GM23248 (cell line): ENCODE measurements around the gene KAT2B. TPM values are rescaled to one million over a fixed set of nuclear protein-coding genes. Genes with fewer than 3 reads are reported as not detected.
"Not testable (repeated sequence)": the region's sequence is repeated elsewhere in the genome, so short reads cannot be mapped to it uniquely, and the experiment has no call there.

Source experiments
- DNase-seq: peaks from one replicate; pipeline ENCODE4 v3.0.0-alpha.2; 2015
- H2AFZ ChIP-seq: fragments of 200-600 bp; sonication (generic); 2 replicates; pipeline ENCODE4 v1.6.1; 2016; ENCODE audit warnings: antibody characterized with exemption
- H3F3A ChIP-seq: fragments of 200-600 bp; sonication (generic); 2 replicates; pipeline ENCODE4 v1.6.1; 2016; ENCODE audit warnings: mild to moderate bottlenecking, antibody characterized with exemption, mixed run types; ENCODE audit not compliant: insufficient read depth
- H3K27ac ChIP-seq: fragments of 200-600 bp; sonication (generic); 2 replicates; pipeline ENCODE4 v1.5.1; 2016; ENCODE audit warnings: mild to moderate bottlenecking
- H3K27me3 ChIP-seq: fragments of 200-600 bp; sonication (generic); replicated peaks from 2 replicates; pipeline ENCODE4 v1.6.1; 2016; ENCODE audit warnings: mild to moderate bottlenecking; ENCODE audit not compliant: insufficient read depth
- H3K36me3 ChIP-seq: fragments of 200-600 bp; sonication (generic); 2 replicates; pipeline ENCODE4 v1.6.1; 2016; ENCODE audit warnings: low read depth, mild to moderate bottlenecking
- H3K4me1 ChIP-seq: fragments of 200-600 bp; sonication (generic); 2 replicates; pipeline ENCODE4 v1.6.1; 2016; ENCODE audit warnings: mild to moderate bottlenecking; ENCODE audit not compliant: insufficient read depth
- H3K4me2 ChIP-seq: fragments of 200-600 bp; sonication (generic); one replicate; pipeline ENCODE4 v1.6.1; 2016; ENCODE audit warnings: mild to moderate bottlenecking; ENCODE audit not compliant: unreplicated experiment
- H3K4me3 ChIP-seq: fragments of 200-600 bp; sonication (generic); 2 replicates; pipeline ENCODE4 v1.5.1; 2016; ENCODE audit warnings: mild to moderate bottlenecking
- H3K79me2 ChIP-seq: fragments of 200-600 bp; sonication (generic); 2 replicates; pipeline ENCODE4 v1.6.1; 2016; ENCODE audit warnings: mild to moderate bottlenecking; ENCODE audit not compliant: insufficient read depth
- H3K9ac ChIP-seq: fragments of 200-600 bp; sonication (generic); 2 replicates; pipeline ENCODE4 v1.6.1; 2016; ENCODE audit warnings: mild to moderate bottlenecking
- H3K9me2 ChIP-seq: fragments of 200-600 bp; sonication (generic); 2 replicates; pipeline ENCODE4 v1.6.1; 2016; ENCODE audit warnings: mixed run types, mild to moderate bottlenecking, moderate library complexity; ENCODE audit not compliant: insufficient read depth
- H3K9me3 ChIP-seq: fragments of 200-600 bp; sonication (generic); one replicate; pipeline ENCODE4 v1.6.1; 2017; ENCODE audit warnings: low read depth
- H4K20me1 ChIP-seq: fragments of 200-600 bp; sonication (generic); 2 replicates; pipeline ENCODE4 v1.6.0; 2016; ENCODE audit not compliant: insufficient read depth
- EZH2 ChIP-seq: fragments of 200-600 bp; sonication (generic); IDR thresholded peaks from 2 replicates; pipeline ENCODE4 v1.6.1; 2018; ENCODE audit warnings: antibody characterized with exemption, mild to moderate bottlenecking; ENCODE audit not compliant: insufficient read depth, poor library complexity, severe bottlenecking
- EZH2phosphoT487 ChIP-seq: fragments of 200-600 bp; sonication (generic); IDR thresholded peaks from 2 replicates; pipeline ENCODE4 v1.6.1; 2018; ENCODE audit warnings: antibody characterized with exemption, moderate library complexity, mild to moderate bottlenecking, low read depth; ENCODE audit not compliant: insufficient read depth
- WGBS, 2 experiments: methylation state at CpG; one replicate each; pipeline ENCODE4 v1.1.6; 2015 to 2017; ENCODE audit warnings: low lambda C conversion rate in 2 of 2, low coverage in 1 of 2; ENCODE audit errors: missing lambda C conversion rate in 2 of 2; 5-methylcytosine and 5-hydroxymethylcytosine counted together
- in situ Hi-C: fragments of 300-500 bp; cut with MboI; formaldehyde crosslinking; loops from 2 replicates; pipeline ENCODE4 v1.15.0; 2020
- polyA plus RNA-seq: library from polyadenylated mRNA; unstranded; fragments of >200 nt; fragmentation: Nextera tagmentation; extraction: Ambion mirVana; gene quantifications from 2 replicates; pipeline ENCODE4 v1.2.1, GENCODE V29; 2016
- total RNA-seq: library from RNA; depleted of rRNA; stranded (reverse); fragments of >200 nt; shearing (Covaris generic); gene quantifications from 2 replicates; pipeline ENCODE4 v1.2.3, GENCODE V29; 2014

KAT2B gene
- total and polyA plus RNA-seq, 2 experiments from 2014 or later: 1.5 to 13.5 TPM

DNA sequence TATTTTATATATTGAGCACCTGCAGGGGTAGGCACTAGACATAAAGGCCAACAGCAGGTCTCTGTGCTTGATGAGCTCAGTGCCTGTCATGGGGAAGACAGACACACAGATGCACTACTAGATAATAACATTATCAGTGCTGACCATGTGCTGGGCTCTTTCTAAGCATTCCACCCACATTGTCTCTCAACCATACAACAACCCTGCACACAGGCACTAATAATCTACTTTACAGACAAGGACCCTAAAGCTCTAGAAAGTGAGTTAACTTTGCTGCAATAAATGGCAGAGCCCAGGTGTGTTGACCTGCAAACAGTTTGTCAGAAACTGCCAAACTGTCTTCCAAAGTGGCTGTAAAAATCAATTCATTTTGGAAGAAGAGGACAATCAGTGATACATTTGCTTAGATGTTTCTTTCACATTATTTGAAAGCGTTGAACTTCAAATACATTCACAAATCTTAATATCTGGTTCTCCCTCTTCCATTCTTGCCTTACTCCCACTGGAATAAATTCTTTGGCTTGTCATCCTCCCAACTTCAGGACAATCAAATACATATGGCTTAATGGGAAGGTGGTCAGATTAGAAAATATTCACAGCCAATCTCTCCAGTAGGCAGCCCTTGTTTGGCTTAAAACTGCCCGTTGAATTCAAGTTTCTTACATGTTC, 17.2 kb upstream of the KAT2B start:
- H3K4me2 ChIP-seq: no peak overlapping the region
- no peaks in the 10 kb centered on the region for H3K27me3 ChIP-seq
- TF ChIP-seq EZH2 (no peak), EZH2phosphoT487 (no peak)
- H2AFZ ChIP-seq: no peak overlapping the region
- no peak for DNase-seq
- H3K36me3 ChIP-seq: no peaks in the 10 kb centered on the region
- no peaks in the 10 kb centered on the region for H3K79me2 ChIP-seq
- no peaks in the 10 kb centered on the region for H3K4me1 ChIP-seq
- H3K9ac ChIP-seq: no peak overlapping the region
- no peak overlapping the region for H3K27ac ChIP-seq
- H4K20me1 ChIP-seq: no peaks in the 10 kb centered on the region
- no peak overlapping the region for H3K4me3 ChIP-seq
- 70 to 76% methylated on average over 2 of the region's 2 CpGs for WGBS, 2 experiments
- no peaks in the 10 kb centered on the region for H3K9me2 ChIP-seq
- in situ Hi-C loops: no loop called here
- H3K9me3 ChIP-seq: no peaks in the 10 kb centered on the region
- H3F3A ChIP-seq: no peaks in the 10 kb centered on the region

DNA sequence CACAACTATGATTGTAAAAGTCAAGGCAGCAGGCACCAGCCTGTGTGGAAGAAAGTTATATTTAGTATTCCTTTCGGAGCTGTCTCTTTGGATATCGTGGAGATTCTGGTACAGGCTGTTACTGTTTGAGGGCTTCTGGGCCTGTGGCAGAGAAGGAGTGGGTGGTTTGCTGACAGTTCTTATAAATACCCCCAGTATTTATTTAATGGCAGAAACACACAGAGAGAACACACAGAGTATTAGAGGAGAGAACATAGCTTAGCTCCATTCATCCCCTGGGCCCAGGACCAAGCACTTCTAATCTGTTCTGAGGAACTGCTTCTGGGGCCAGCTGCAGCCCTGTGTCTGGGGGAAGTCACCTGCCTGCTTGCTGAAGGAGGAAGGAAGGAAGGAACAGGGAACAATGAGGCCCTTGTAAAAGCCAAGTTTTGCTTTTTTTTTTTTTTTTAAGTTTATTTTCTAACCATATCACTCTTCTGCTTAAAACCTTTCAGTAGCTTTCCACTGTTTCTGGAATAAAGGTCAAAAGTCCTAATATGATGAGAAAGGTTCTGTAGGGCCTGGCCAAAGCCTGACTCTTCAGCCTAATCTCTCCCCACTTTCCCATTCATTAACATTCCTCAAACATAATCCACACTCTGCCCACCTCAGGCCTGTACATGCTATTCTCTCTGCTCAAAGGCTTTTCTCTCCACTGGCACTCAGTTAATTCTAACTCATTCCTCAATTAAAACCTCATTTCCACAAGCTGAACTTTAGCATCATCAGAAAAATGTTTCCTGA, 16.4 kb upstream of the KAT2B start:
- Histone ChIP-seq H3K27ac (no peak overlapping the region), H3K9me2 (no peaks in the 10 kb centered on the region), H3K27me3 (no peaks in the 10 kb centered on the region), H3K4me2 (no peak overlapping the region), H3K9me3 (no peaks in the 10 kb centered on the region), H3K4me1 (no peaks in the 10 kb centered on the region), H3K9ac (no peak overlapping the region), H4K20me1 (no peaks in the 10 kb centered on the region), H3K36me3 (no peaks in the 10 kb centered on the region), H2AFZ (no peak overlapping the region), H3K79me2 (no peaks in the 10 kb centered on the region), H3K4me3 (no peak overlapping the region), H3F3A (no peaks in the 10 kb centered on the region)
- no peak for TF ChIP-seq EZH2phosphoT487
- no peak for TF ChIP-seq EZH2
- 6 to 17% methylated on average over 2 of the region's 2 CpGs for WGBS, 2 experiments
- in situ Hi-C loops: no loop called here
- no peak for DNase-seq

DNA sequence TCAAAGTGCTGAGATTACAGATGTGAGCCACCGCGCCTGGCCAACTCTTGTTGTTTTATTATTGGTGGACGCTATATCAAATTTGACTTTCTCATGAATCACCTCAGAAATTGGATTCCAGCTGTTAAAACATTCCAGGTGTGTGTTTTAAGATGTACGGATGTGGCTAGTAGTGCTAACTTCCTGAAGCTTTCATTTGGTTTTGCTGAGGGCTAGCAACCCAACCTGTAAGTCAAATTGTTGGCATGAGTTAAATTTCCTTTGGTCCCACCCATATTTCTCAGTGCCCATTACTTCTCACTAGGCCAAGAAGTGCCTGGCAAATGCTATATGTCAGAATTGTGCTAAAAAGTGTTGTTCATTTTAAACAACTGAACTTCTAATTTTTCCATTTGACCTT, 13.1 kb upstream of the KAT2B start:
- Histone ChIP-seq H2AFZ (no peak overlapping the region), H3K36me3 (no peaks in the 10 kb centered on the region), H3F3A (no peaks in the 10 kb centered on the region), H3K27me3 (no peaks in the 10 kb centered on the region), H3K4me2 (no peak overlapping the region), H3K9ac (no peak overlapping the region), H3K9me2 (no peaks in the 10 kb centered on the region), H3K27ac (no peak overlapping the region), H3K4me1 (no peaks in the 10 kb centered on the region), H4K20me1 (no peaks in the 10 kb centered on the region), H3K79me2 (no peaks in the 10 kb centered on the region), H3K4me3 (no peak overlapping the region), H3K9me3 (no peaks in the 10 kb centered on the region)
- 62 to 71% methylated on average over 4 of the region's 4 CpGs for WGBS, 2 experiments
- no peak for TF ChIP-seq EZH2phosphoT487
- no peak for TF ChIP-seq EZH2
- in situ Hi-C loops: no loop called here
- DNase-seq: no peak

DNA sequence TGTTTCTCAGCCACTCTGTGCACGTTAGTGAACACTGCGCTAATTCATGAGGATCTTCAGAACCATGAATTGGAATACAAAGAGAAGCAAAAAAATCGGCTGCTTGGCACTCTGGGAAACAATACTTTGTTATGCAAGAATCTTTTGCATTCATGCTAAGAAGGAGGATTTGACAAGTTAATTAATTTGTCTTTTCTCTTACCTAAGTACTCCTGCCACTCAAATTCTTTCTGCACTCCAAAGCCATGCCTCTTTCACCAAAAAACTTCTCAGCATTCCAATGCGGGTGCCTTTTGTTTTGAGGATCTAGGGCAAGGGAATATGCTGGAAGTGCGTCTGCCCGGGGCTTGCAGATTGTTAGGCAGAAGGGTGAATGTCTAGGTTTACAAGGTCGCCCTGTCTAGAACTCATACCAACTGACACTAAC, 11.3 kb upstream of the KAT2B start:
- Histone ChIP-seq H3K4me2 (no peak overlapping the region), H3F3A (no peaks in the 10 kb centered on the region), H3K79me2 (no peaks in the 10 kb centered on the region), H3K4me3 (no peak overlapping the region), H3K27ac (no peak overlapping the region), H2AFZ (no peak overlapping the region), H3K27me3 (no peaks in the 10 kb centered on the region), H3K9ac (no peak overlapping the region), H3K9me3 (no peaks in the 10 kb centered on the region), H4K20me1 (no peaks in the 10 kb centered on the region), H3K36me3 (no peaks in the 10 kb centered on the region), H3K9me2 (no peaks in the 10 kb centered on the region), H3K4me1 (no peaks in the 10 kb centered on the region)
- in situ Hi-C loops: no loop called here
- no peak for TF ChIP-seq EZH2
- TF ChIP-seq EZH2phosphoT487: no peak
- no peak for DNase-seq
- WGBS, 2 experiments: 88 to 89% methylated on average over 7 of the region's 7 CpGs

DNA sequence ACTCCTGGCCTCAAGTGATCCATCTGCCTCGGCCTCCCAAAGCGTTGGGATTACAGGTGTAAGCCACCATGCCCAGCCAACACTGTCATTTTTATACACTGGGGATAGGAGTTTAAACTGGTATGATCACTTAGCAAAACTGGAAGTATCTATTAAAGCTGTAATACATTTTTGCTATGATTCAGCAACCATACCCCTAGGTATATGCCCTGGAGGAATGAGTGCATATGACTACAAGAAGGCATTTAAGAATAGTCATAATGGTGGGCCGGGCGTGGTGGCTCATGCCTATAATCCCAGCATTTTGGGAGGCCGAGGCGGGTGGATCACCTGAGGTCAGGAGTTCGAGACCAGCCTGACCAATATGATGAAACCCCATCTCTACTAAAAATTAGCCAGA, 8.3 kb upstream of the KAT2B start:
- H3F3A ChIP-seq, H3K79me2 ChIP-seq, H3K4me3 ChIP-seq, H3K9me3 ChIP-seq, H3K27me3 ChIP-seq, H3K27ac ChIP-seq, H3K4me1 ChIP-seq, H3K9me2 ChIP-seq, in situ Hi-C loops, H4K20me1 ChIP-seq, H3K36me3 ChIP-seq, H2AFZ ChIP-seq, H3K4me2 ChIP-seq, H3K9ac ChIP-seq, DNase-seq: not testable (repeated sequence)
- 87 to 94% methylated on average over 7 of the region's 7 CpGs for WGBS, 2 experiments
